A673 (cell line): ENCODE data around the gene UPF1. TPM values are rescaled to one million over a fixed set of nuclear protein-coding genes. Genes with fewer than 3 reads are reported as not detected.

ENCODE experiments used
- BruUV-seq: library from RNA; stranded (reverse); fragments of 400-500 nt; replicated peaks from 2 replicates; lab custom pipeline; 2021; lab: Mats Ljungman, UMichigan
- CTCF ChIA-PET: fragments of 300-600 bp; sonication (Branson Sonifier 250); formaldehyde crosslinking; loops from one replicate; lab custom pipeline; 2022; ENCODE audit warnings: antibody characterized with exemption; lab: Charles Lee
- POLR2A ChIA-PET: fragments of 300-600 bp; sonication (Branson Sonifier 250); formaldehyde crosslinking; loops from one replicate; lab custom pipeline; 2022; ENCODE audit warnings: antibody characterized with exemption; ENCODE audit not compliant: low non-redundant PET; lab: Charles Lee
- DNase-seq: peaks from one replicate; pipeline ENCODE4 v3.0.0-alpha.2; 2015; ENCODE audit warnings: low spot score
- H3K27ac ChIP-seq: fragments of 200-600 bp; sonication (generic); 2 replicates; pipeline ENCODE4 v1.5.1; 2016; ENCODE audit warnings: mixed run types, low read depth, mild to moderate bottlenecking, mixed read lengths, antibody characterized with exemption, low read length; ENCODE audit not compliant: poor library complexity, severe bottlenecking
- H3K27me3 ChIP-seq: fragments of 200-600 bp; sonication (generic); replicated peaks from 2 replicates; pipeline ENCODE4 v1.6.1; 2017; ENCODE audit warnings: mixed run types, low read depth, mild to moderate bottlenecking, mixed read lengths, antibody characterized with exemption, low read length; ENCODE audit not compliant: insufficient read depth, poor library complexity
- H3K36me3 ChIP-seq: fragments of 200-600 bp; sonication (generic); 2 replicates; pipeline ENCODE4 v1.6.1; 2016; ENCODE audit warnings: mixed run types, mild to moderate bottlenecking, mixed read lengths, antibody characterized with exemption, low read length; ENCODE audit not compliant: insufficient read depth, poor library complexity, severe bottlenecking
- H3K4me1 ChIP-seq: fragments of 200-600 bp; sonication (generic); 2 replicates; pipeline ENCODE4 v1.6.1; 2017; ENCODE audit warnings: mixed run types, mild to moderate bottlenecking, mixed read lengths, antibody characterized with exemption, low read length; ENCODE audit not compliant: insufficient read depth, poor library complexity, severe bottlenecking
- H3K4me3 ChIP-seq: fragments of 200-600 bp; sonication (generic); 2 replicates; pipeline ENCODE4 v1.5.1; 2016; ENCODE audit warnings: low read depth, mixed run types, mild to moderate bottlenecking, mixed read lengths, low read length; ENCODE audit not compliant: poor library complexity, severe bottlenecking
- H3K9me3 ChIP-seq: fragments of 200-600 bp; sonication (generic); 2 replicates; pipeline ENCODE4 v1.6.1; 2016; ENCODE audit warnings: mixed run types, low read depth, mild to moderate bottlenecking, mixed read lengths, antibody characterized with exemption, low read length; ENCODE audit not compliant: poor library complexity, severe bottlenecking
- EZH2 ChIP-seq: fragments of 200-600 bp; sonication (generic); IDR thresholded peaks from 2 replicates; pipeline ENCODE4 v1.6.1; 2017; ENCODE audit warnings: borderline replicate concordance, low read depth, mild to moderate bottlenecking, mixed read lengths, antibody characterized with exemption, low read length; ENCODE audit not compliant: poor library complexity, severe bottlenecking
- intact Hi-C: fragments of 100-400 bp; cut with micrococcal nuclease; formaldehyde crosslinking; loops from one replicate; pipeline ENCODE4 v1.10.0; 2022; ENCODE audit not compliant: unreplicated experiment
- total RNA-seq: library from RNA; stranded (reverse); gene quantifications from 2 replicates; pipeline ENCODE4 v1.2.3, GENCODE V29; 2021
- TF ChIP-seq, protein P1 (sequence below): fragments of 300-800, 200-600 bp; sonication (generic); conservative IDR thresholded peaks from 2 replicates; pipeline ENCODE4 v1.5.1; 2017; ENCODE audit warnings: low read depth, mild to moderate bottlenecking, antibody characterized with exemption, low read length, moderate library complexity, mixed read lengths

The UPF1 gene
- total RNA-seq, 1 experiment from 2014 or later = 83.8 TPM

GRCh38 chr19:18852648-18853047, 20.9 kb downstream of the UPF1 start:
- TF ChIP-seq EZH2 = no peak
- TF ChIP-seq, protein P1, sequence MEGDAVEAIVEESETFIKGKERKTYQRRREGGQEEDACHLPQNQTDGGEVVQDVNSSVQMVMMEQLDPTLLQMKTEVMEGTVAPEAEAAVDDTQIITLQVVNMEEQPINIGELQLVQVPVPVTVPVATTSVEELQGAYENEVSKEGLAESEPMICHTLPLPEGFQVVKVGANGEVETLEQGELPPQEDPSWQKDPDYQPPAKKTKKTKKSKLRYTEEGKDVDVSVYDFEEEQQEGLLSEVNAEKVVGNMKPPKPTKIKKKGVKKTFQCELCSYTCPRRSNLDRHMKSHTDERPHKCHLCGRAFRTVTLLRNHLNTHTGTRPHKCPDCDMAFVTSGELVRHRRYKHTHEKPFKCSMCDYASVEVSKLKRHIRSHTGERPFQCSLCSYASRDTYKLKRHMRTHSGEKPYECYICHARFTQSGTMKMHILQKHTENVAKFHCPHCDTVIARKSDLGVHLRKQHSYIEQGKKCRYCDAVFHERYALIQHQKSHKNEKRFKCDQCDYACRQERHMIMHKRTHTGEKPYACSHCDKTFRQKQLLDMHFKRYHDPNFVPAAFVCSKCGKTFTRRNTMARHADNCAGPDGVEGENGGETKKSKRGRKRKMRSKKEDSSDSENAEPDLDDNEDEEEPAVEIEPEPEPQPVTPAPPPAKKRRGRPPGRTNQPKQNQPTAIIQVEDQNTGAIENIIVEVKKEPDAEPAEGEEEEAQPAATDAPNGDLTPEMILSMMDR = no peak
- peaks cover 87% of the 10 kb centered on the region for H3K36me3 ChIP-seq
- H3K9me3 ChIP-seq = no peaks in the 10 kb centered on the region
- no peaks in the 10 kb centered on the region for H3K27me3 ChIP-seq
- H3K4me1 ChIP-seq = peaks cover 18% of the 10 kb centered on the region
- H3K27ac ChIP-seq = no peak overlapping the region
- no peak for DNase-seq
- intact Hi-C loops = no loop called here
- ChIA-PET CTCF (no interaction called here), POLR2A (no interaction called here)
- BruUV-seq = no TSS peak
- no peak overlapping the region for H3K4me3 ChIP-seq

DNA sequence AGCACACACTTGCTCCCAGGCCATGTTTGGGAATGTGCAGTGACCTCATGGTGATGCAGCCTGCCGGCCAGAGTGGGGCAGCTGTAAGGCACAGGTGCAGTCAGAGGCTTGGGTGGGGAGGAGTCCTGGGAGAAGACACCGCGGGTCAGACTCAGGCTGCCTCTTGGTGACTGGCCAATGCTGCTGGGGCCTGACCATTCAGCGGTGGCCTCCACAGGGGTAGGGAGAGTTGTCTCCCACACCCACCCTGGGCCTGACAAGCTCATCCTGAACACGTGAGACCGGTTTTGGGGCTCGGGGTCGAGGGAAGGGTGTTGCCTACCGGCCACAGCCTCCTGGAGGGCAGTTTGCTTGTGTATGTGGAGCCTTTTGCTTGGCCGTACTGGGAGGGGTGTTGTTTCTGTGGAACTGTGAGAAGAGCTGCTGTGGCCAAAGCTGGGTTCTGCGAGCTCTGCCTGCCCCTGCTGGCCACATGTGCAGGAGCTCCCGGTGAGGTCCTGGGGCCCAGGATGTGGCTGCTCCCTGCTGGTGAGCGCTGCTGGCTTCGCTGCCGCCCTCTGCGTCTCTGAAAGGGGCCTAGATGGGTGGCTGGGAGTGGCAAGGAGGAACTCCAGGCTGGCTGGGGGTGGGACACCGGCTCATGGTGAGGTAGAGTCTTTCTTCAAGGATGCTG, 22.1 kb downstream of the UPF1 start:
- H3K27me3 ChIP-seq = no peaks in the 10 kb centered on the region
- ChIA-PET CTCF (no interaction called here), POLR2A (interaction anchor here (0.7 kb wide), 1 partner anchor 175 kb away, joined by 3 read pairs; no protein-coding TSS in a partner anchor)
- no TSS peak for BruUV-seq
- H3K36me3 ChIP-seq = peaks cover 92% of the 10 kb centered on the region
- TF ChIP-seq, protein P1 = no peak
- no peak for TF ChIP-seq EZH2
- no peaks in the 10 kb centered on the region for H3K9me3 ChIP-seq
- H3K27ac ChIP-seq = no peak overlapping the region
- peaks cover 6% of the 10 kb centered on the region for H3K4me1 ChIP-seq
- intact Hi-C loops = no loop called here
- no peak for DNase-seq
- H3K4me3 ChIP-seq = no peak overlapping the region

GRCh38 chr19:18854982-18855381, 23.2 kb downstream of the UPF1 start:
- TF ChIP-seq, protein P1 = no peak
- no peak for TF ChIP-seq EZH2
- CTCF ChIA-PET = no interaction called here
- no TSS peak for BruUV-seq
- H3K27ac ChIP-seq = no peak overlapping the region
- DNase-seq = no peak
- no peaks in the 10 kb centered on the region for H3K27me3 ChIP-seq
- intact Hi-C loops = no loop called here
- POLR2A ChIA-PET = no interaction called here
- H3K4me1 ChIP-seq = no peaks in the 10 kb centered on the region
- no peaks in the 10 kb centered on the region for H3K9me3 ChIP-seq
- no peak overlapping the region for H3K4me3 ChIP-seq
- peaks cover 94% of the 10 kb centered on the region for H3K36me3 ChIP-seq
